GM12878 (cell line): Measurements from ENCODE around the gene LRRIQ1. TPM values are rescaled to one million over a fixed set of nuclear protein-coding genes. Genes with fewer than 3 reads are reported as not detected.
"Not testable (repeated sequence)": the region's sequence is repeated elsewhere in the genome, so short reads cannot be mapped to it uniquely, and the experiment has no call there.

ENCODE experiments used
- ATAC-seq: fragments of 200-7000 bp; cut with Tn5 transposase; 3 replicates; pipeline ENCODE4 v1.9.1; 2020; ENCODE audit warnings: mild to moderate bottlenecking, moderate library complexity
- BruUV-seq: library from RNA; stranded (reverse); fragments of 400-500 nt; replicated peaks from 2 replicates; lab custom pipeline; 2021; lab: Mats Ljungman, UMichigan
- CTCF ChIA-PET: fragments of 300-600 bp; sonication (Branson Sonifier 250); formaldehyde crosslinking; extraction: SDS; loops from one replicate; lab custom pipeline; 2021; ENCODE audit warnings: inconsistent platforms; lab: Yijun Ruan, JAX
- POLR2A ChIA-PET: fragments of 350-600 bp; formaldehyde crosslinking; extraction: SDS; loops from one replicate; lab custom pipeline; 2021; ENCODE audit warnings: inconsistent platforms; lab: Charles Lee
- RAD21 ChIA-PET: fragments of 300-600 bp; sonication (Branson Sonifier 250); formaldehyde crosslinking; loops from one replicate; lab custom pipeline; 2023; ENCODE audit warnings: antibody characterized with exemption; ENCODE audit not compliant: unreplicated experiment; lab: Charles Lee
- SMC1A ChIA-PET: fragments of 300-600 bp; sonication (Branson Sonifier 250); formaldehyde crosslinking; loops from one replicate; lab custom pipeline; 2023; ENCODE audit not compliant: unreplicated experiment, uncharacterized antibody; lab: Charles Lee
- DNase-seq: peaks from one replicate; pipeline ENCODE4 v3.0.0-alpha.2; 2011; ENCODE audit warnings: low read depth, low spot score
- FAIRE-seq: peaks from 3 replicates; lab custom pipeline; 2011; peaks lifted over from hg19 to GRCh38; lab: Jason Lieb, UNC
- H2AFZ ChIP-seq: 2 replicates; pipeline ENCODE4 v1.6.0; 2011; ENCODE audit warnings: low read depth, low read length, control low read depth; ENCODE audit not compliant: control insufficient read depth
- H3K27ac ChIP-seq: 2 replicates; pipeline ENCODE4 v1.5.1; 2011; ENCODE audit warnings: control low read depth; ENCODE audit not compliant: control insufficient read depth, insufficient read depth
- H3K27me3 ChIP-seq, 2 experiments: replicated peaks in 1 of 2; 2 replicates each; pipeline versions ENCODE4 v1.6.0 to v1.6.1; 2011; ENCODE audit warnings: low read length in 1 of 2; ENCODE audit not compliant: control insufficient read depth in 2 of 2, insufficient read depth in 2 of 2
- H3K36me3 ChIP-seq, 2 experiments: 2 replicates each; pipeline ENCODE4 v1.5.1; 2011; ENCODE audit warnings: low read length in 1 of 2; ENCODE audit not compliant: control insufficient read depth in 2 of 2, insufficient read depth in 2 of 2
- H3K4me1 ChIP-seq: 2 replicates; pipeline ENCODE4 v1.6.1; 2011; ENCODE audit warnings: mild to moderate bottlenecking, low read length, moderate library complexity, mixed read lengths; ENCODE audit not compliant: control insufficient read depth, insufficient read depth
- H3K4me2 ChIP-seq: 2 replicates; pipeline ENCODE4 v1.6.0; 2011; ENCODE audit warnings: control low read depth; ENCODE audit not compliant: control insufficient read depth, insufficient read depth
- H3K4me3 ChIP-seq: fragments of 200-600 bp; sonication (generic); 2 replicates; pipeline ENCODE4 v1.5.1; 2016
- H3K79me2 ChIP-seq: 2 replicates; pipeline ENCODE4 v1.6.0; 2011; ENCODE audit warnings: low read length; ENCODE audit not compliant: control insufficient read depth, insufficient read depth
- H3K9ac ChIP-seq: 2 replicates; pipeline ENCODE4 v1.8.0; 2011; ENCODE audit warnings: low read length, control low read depth, mixed read lengths; ENCODE audit not compliant: control insufficient read depth, insufficient read depth
- H3K9me3 ChIP-seq: replicated peaks from 3 replicates; pipeline ENCODE4 v1.5.1; 2011; ENCODE audit warnings: mild to moderate bottlenecking, low read length; ENCODE audit not compliant: control insufficient read depth, insufficient read depth
- H4K20me1 ChIP-seq: 2 replicates; pipeline ENCODE4 v1.6.0; 2011; ENCODE audit not compliant: control insufficient read depth, insufficient read depth
- CUX1 ChIP-seq: IDR thresholded peaks from 2 replicates; pipeline ENCODE4 v1.6.1; 2012; ENCODE audit warnings: improper control_type of control experiment, low read depth, low read length; ENCODE audit not compliant: insufficient replicate concordance
- JUND ChIP-seq: IDR thresholded peaks from 2 replicates; pipeline ENCODE4 v1.6.1; 2012; ENCODE audit warnings: low read depth, mild to moderate bottlenecking, low read length, improper control_type of control experiment, moderate library complexity
- LARP7 ChIP-seq: fragments of 450-650 bp; IDR thresholded peaks from 2 replicates; pipeline ENCODE4 v1.6.1; 2017; ENCODE audit warnings: mild to moderate bottlenecking
- SIN3A ChIP-seq: IDR thresholded peaks from 2 replicates; pipeline ENCODE4 v1.6.1; 2012; ENCODE audit warnings: low read depth, low read length, improper control_type of control experiment
- WGBS: methylation state at CpG from one replicate; pipeline ENCODE4 v1.1.6; 2016; ENCODE audit warnings: low lambda C conversion rate; ENCODE audit not compliant: insufficient replicate concordance, insufficient coverage; ENCODE audit errors: missing lambda C conversion rate; 5-methylcytosine and 5-hydroxymethylcytosine counted together
- in situ Hi-C: fragments of 300-500 bp; cut with MboI; formaldehyde crosslinking; loops from 9 replicates; pipeline ENCODE4 v1.14.3; 2018; ENCODE audit warnings: mixed read lengths
- intact Hi-C: fragments of 100-400 bp; cut with micrococcal nuclease; formaldehyde crosslinking; loops from one replicate; pipeline ENCODE4 v1.14.2; 2022; ENCODE audit not compliant: unreplicated experiment
- polyA plus RNA-seq, 11 experiments: library from polyadenylated mRNA; depleted of rRNA in 4 of 11; unstranded in 6 of 11; stranded (reverse) in 5 of 11; fragments of >200 nt; fragmentation: Nextera tagmentation in 4 of 11; fragmentation: Illumina TruSeq in 1 of 11; extraction: Ambion mirVana in 4 of 11; extraction: Trizol in 1 of 11; gene quantifications; 1 replicate in 1 of 11; 2 replicates in 10 of 11; pipeline versions ENCODE4 v1.2.1 to v1.2.3, GENCODE V29; 2011 to 2016; ENCODE audit warnings: inconsistent platforms in 2 of 11, missing spikeins in 2 of 11, low read depth in 1 of 11
- total RNA-seq, 4 experiments: library from RNA; depleted of rRNA in 3 of 4; stranded (reverse); fragments of >200 nt in 3 of 4; fragmentation: Illumina TruSeq in 1 of 4; extraction: Trizol in 1 of 4; gene quantifications; 2 replicates each; pipeline versions ENCODE4 v1.2.1 to v1.2.3, GENCODE V29; 2013 to 2021

Gene LRRIQ1
- total and polyA plus RNA-seq, 10 of the 15 experiments (the other 5 are each of a cell fraction or from before 2014, with no cell fraction given), result 0.14 to 0.45 (median 0.37) TPM; not detected in 4

- Histone ChIP-seq H2AFZ (no peak overlapping the region), H3K27ac (no peak overlapping the region), H3K79me2 (no peaks in the 10 kb centered on the region), H3K4me3 (no peak overlapping the region), H3K4me2 (no peak overlapping the region), H3K4me1 (no peaks in the 10 kb centered on the region), H3K27me3 (no peaks in the 10 kb centered on the region), H3K36me3 (no peaks in the 10 kb centered on the region), H3K9me3 (no peaks in the 10 kb centered on the region), H4K20me1 (no peaks in the 10 kb centered on the region), H3K9ac (no peak overlapping the region)
- ChIA-PET RAD21 (no interaction called here), CTCF (no interaction called here), SMC1A (no interaction called here), POLR2A (no interaction called here)
- WGBS, result 55% methylated on average over 2 of the region's 2 CpGs
- intact Hi-C loops, result no loop called here
- BruUV-seq, result no TSS peak
- no peak for FAIRE-seq
- in situ Hi-C loops, result no loop called here
- no peak for TF ChIP-seq JUND
- TF ChIP-seq CUX1, result no peak
- TF ChIP-seq LARP7, result no peak
- no peak for TF ChIP-seq SIN3A
- ATAC-seq, result no peak
- DNase-seq, result no peak
These were observed 154.6 kb downstream of the LRRIQ1 start for GRCh38 chr12:85190728-85191127.

GRCh38 chr12:85203809-85204208 lies 167.7 kb downstream of the LRRIQ1 start:
- WGBS, result 9% methylated on average over 3 of the region's 3 CpGs
- not testable (repeated sequence) for FAIRE-seq

More at GRCh38 chr12:85203809-85204208, 167.7 kb downstream of the LRRIQ1 start:
- ATAC-seq, H3K9ac ChIP-seq, H3K9me3 ChIP-seq, H3K36me3 ChIP-seq, H3K79me2 ChIP-seq, H4K20me1 ChIP-seq, H3K4me2 ChIP-seq, H3K4me3 ChIP-seq, H2AFZ ChIP-seq, DNase-seq, BruUV-seq, RAD21 ChIA-PET, SMC1A ChIA-PET, POLR2A ChIA-PET, intact Hi-C loops, CTCF ChIA-PET, H3K4me1 ChIP-seq, H3K27me3 ChIP-seq, H3K27ac ChIP-seq, in situ Hi-C loops: not testable (repeated sequence)
